ENCODE data around the gene TMEM92.
A peak's percentile ranks its signal among the peaks of the same experiment; 100 is the strongest.
"Not testable (repeated sequence)": the region's sequence is repeated elsewhere in the genome, so short reads cannot be mapped to it uniquely, and the experiment has no call there.

The TMEM92 gene

GRCh38 chr17:50276588-50277356 lies 2.5 kb downstream of the TMEM92 start:
- DNase-seq = no peak

- no peak for DNase-seq
Observed at GRCh38 chr17:50277357-50277754, 3.1 kb downstream of the TMEM92 start.

- no peak for DNase-seq
Observed at GRCh38 chr17:50278526-50279180, 4.4 kb downstream of the TMEM92 start.

GRCh38 chr17:50279181-50279526 lies 4.9 kb downstream of the TMEM92 start:
- no peak for DNase-seq

DNA sequence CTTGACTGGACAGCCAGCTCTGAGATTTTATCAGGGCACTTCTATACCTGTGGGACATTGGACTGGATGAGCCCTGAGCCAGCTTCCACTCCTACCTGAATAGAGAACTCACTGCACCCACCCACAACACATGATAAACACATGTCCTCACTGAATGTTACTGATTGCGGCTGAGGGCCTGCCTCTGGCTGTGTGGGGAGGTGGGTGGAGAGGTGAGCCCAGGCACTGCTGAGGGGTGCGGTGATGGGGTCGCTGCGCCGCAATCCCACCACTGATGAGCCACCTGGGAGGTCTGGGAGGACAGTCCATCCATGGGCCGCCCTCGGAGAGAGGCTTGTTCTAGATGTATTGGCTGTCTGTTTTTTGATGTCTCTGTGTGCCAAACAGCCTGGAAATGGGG lies 5.4 kb downstream of the TMEM92 start:
- DNase-seq = no peak

- no peak for DNase-seq
Observed at GRCh38 chr17:50280068-50280467, 5.8 kb downstream of the TMEM92 start.

GRCh38 chr17:50280801-50281441 lies 6.7 kb downstream of the TMEM92 start:
- no peak for DNase-seq

DNA sequence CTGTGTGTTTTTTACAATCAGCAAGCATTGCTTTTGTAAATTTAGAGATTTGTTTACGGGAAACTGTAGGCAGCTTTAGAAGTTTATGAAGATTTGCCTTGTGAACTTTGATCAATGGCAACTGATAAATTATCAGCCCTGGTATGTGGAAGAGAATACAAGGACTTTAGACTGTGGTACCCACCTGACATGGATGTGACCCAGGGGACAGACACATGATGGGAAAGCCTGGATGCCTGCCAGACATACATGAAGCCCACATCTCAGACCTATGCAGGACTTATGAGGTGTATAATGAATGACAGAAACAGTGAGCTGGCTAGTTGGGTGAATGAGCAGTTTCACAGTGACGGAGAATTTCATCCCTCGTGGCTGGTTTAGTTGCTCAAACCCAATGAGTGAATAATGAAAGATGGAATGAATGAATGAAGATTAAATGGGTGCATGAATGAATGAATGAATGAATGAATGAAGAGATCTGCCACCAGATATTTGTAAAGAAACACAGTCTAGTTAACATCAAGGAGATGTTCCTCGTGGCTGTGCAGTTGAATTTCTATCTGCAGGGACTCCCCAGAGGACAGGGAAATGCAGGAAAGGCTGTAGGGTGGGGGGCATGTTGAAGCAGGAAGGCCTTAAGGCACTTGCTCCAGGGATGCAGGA lies 7.6 kb downstream of the TMEM92 start:
- no peak for DNase-seq

GRCh38 chr17:50283246-50283645 lies 9.0 kb downstream of the TMEM92 start:
- DNase-seq = no peak

- no peak for DNase-seq
Observed at GRCh38 chr17:50283714-50284113, 9.4 kb downstream of the TMEM92 start.

DNA sequence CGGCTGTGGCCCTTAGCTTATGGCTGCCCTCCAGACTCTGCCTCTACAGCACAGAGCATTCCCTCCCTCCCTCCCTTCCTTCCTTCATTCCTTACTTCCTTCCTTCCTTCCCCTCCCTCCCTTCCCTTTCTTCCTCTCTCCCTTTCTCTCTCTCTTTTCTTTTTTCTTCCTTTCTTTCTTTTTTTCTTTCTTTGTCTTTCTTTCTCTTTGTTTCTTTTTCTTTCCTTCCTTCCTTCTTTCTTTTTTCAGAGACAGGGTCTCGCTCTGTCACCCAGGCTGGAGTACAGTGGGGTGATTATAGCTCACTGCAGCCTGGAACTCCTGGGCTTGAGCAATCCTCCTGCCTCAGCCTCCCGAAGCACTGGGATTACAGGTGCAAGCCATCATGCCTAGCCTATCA lies 11.7 kb downstream of the TMEM92 start:
- no peak for DNase-seq

GRCh38 chr17:50287302-50287701 lies 13.0 kb downstream of the TMEM92 start:
- DNase-seq = not testable (repeated sequence)

DNA sequence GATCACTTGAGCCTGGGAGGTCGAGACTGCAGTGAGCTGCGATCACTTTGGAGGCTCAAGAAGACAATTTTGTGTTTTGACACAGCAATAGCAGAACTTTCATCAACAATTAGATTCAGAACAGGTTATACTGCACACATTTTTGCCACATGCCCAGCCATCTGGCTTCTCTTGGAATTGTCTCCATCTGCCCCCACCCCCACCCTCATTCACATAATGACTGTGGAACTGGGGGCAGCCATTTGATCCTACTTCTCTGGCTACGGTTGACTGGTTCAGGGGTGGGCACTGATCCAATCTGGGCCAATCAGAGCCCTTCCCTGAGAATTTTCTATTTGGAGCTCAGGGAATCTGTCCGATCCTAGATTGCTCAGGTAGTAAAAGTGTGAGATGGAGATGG lies 14.0 kb downstream of the TMEM92 start:
- peak; percentile 21 for DNase-seq

DNA sequence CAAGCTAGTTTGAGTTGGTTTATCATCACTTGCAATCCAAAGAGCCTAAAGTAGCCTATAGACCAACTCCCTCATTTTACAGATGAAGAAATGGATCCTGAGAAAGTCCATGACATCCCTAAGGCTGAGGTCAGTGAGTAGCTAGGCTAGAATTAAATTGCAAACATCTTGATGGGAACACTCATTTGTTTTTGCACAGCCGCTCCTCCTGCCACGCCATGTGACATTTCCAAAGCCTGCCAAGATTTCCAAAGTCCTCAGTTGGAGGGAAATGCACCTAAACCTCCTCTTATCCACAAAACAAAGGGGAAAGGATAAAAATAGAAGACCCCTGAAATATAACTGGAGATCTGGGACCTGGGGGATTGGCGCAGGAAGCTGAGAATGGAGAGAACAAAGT lies 15.0 kb downstream of the TMEM92 start:
- no peak for DNase-seq

DNA sequence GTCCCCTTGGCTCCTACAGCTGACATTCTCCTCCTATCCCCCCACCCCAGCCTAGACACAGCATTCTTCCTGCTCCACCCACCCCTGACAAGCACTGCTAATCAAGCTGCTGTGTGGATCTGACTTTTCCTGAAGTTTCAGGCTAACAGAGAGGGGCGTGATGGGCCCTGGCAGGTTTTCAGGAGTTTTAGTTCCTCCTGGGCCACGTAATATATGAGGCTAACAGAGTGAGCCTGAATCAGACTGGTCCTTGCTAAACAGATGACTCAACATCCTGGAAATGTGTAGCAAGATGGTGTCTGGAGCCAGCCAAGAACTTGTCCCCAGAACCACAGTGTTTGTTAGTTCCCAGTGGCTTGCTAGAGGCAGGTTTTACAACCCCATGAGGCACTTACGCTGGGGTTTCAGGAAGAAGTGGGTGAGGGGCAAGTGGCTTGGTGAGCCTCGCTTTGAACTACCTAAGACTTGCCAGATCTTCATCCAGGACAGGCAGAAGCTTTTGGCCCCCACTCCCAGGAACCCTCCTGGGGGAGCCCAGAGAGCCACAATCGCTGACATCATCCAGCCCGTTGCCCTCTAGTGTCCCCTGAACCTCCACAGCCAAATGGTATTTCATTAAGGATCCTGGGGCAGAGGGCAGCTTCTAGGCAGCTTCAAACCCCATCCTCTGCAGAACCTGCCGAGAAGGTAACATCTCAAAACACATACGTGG lies 15.9 kb downstream of the TMEM92 start:
- DNase-seq = no peak

- no peak for DNase-seq
Observed at GRCh38 chr17:50290933-50291332, 16.7 kb downstream of the TMEM92 start.

- DNase-seq = no peak
Observed at GRCh38 chr17:50292465-50292864, 18.2 kb downstream of the TMEM92 start.

GRCh38 chr17:50295021-50295420 lies 20.8 kb downstream of the TMEM92 start:
- DNase-seq = no peak

GRCh38 chr17:50297407-50297865 lies 23.2 kb downstream of the TMEM92 start:
- peak; percentile 52 for DNase-seq

- no peak for DNase-seq
Observed at GRCh38 chr17:50298018-50298417, 23.8 kb downstream of the TMEM92 start.

GRCh38 chr17:50299776-50300175 lies 25.5 kb downstream of the TMEM92 start:
- no peak for DNase-seq

DNA sequence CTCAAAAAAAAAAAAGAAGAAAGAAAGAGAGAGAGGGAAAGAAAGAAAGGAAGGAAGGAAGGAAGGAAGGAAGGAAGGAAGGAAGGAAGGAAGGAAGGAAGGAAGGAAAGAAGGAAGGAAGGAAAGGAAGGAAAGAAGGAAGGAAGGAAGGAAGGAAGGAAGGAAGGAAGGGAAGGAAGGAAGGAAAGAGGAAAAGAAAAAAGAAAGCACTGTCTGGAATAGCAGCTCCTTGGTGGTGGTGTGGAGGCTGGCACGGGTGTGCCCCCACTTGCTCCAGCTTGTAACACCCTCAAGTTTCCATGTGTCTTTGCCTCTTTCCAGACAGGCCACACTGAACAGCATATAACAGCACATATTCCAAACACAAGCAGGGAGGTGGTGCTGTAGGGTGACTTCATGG lies 26.6 kb downstream of the TMEM92 start:
- DNase-seq = not testable (repeated sequence)

Data from NCI-H1092 treated with DMSO at 0.1 percent for 48 hours (cell line).